Stimulated activated effector memory CD8-positive, alpha-beta T cell treated with anti-CD3 and anti-CD28 coated beads, Interleukin-12 subunit alpha, Interleukin-12 subunit beta, amount 100 ng/mL, for 72 hours (primary cell): ENCODE data around the gene USP46.
A peak's percentile ranks its signal among the peaks of the same experiment; 100 is the strongest.

Experiments used
- ATAC-seq: fragments of 150-1000 bp; cut with Tn5 transposase; 2 replicates; pipeline ENCODE4 v1.10.0; 2021
- DNase-seq, 2 donors: peaks; one replicate each; pipeline ENCODE4 v3.0.0; 2021 to 2022; ENCODE audit warnings: low spot score in 2 of 2
- H3K27ac Mint-ChIP-seq: one replicate; pipeline ENCODE4 v1.8.0; 2022; ENCODE audit warnings: mild to moderate bottlenecking, mixed read lengths
- H3K36me3 Mint-ChIP-seq: one replicate; pipeline ENCODE4 v1.8.0; 2022; ENCODE audit warnings: mild to moderate bottlenecking, mixed read lengths
- H3K4me1 Mint-ChIP-seq: one replicate; pipeline ENCODE4 v1.8.0; 2022; ENCODE audit warnings: mixed read lengths
- H3K4me3 Mint-ChIP-seq: one replicate; pipeline ENCODE4 v1.8.0; 2022; ENCODE audit warnings: mild to moderate bottlenecking, mixed read lengths
- H3K9me3 Mint-ChIP-seq: one replicate; pipeline ENCODE4 v1.8.0; 2022; ENCODE audit warnings: mixed read lengths

USP46 gene

GRCh38 chr4:52578951-52579350 is 80.2 kb downstream of the USP46 start:
- ATAC-seq: no peak
- no peaks in the 10 kb centered on the region for H3K36me3 Mint-ChIP-seq
- no peaks in the 10 kb centered on the region for H3K4me1 Mint-ChIP-seq
- no peak for DNase-seq
- no peak overlapping the region for H3K4me3 Mint-ChIP-seq
- H3K27ac Mint-ChIP-seq: no peak overlapping the region
- no peaks in the 10 kb centered on the region for H3K9me3 Mint-ChIP-seq

- Mint-ChIP-seq H3K4me1 (no peaks in the 10 kb centered on the region), H3K36me3 (no peaks in the 10 kb centered on the region), H3K27ac (no peak overlapping the region), H3K4me3 (no peak overlapping the region), H3K9me3 (no peaks in the 10 kb centered on the region)
- DNase-seq (no peak), ATAC-seq (no peak)
Measured at GRCh38 chr4:52577624-52577962, 81.5 kb downstream of the USP46 start.

GRCh38 chr4:52576961-52577623 is 82.0 kb downstream of the USP46 start:
- peak; percentile 51 for ATAC-seq

GRCh38 chr4:52576326-52576725 is 82.8 kb downstream of the USP46 start:
- no peak for DNase-seq
- no peaks in the 10 kb centered on the region for H3K4me1 Mint-ChIP-seq
- H3K9me3 Mint-ChIP-seq: no peaks in the 10 kb centered on the region
- ATAC-seq: peak; percentile 90
- no peak overlapping the region for H3K27ac Mint-ChIP-seq
- H3K36me3 Mint-ChIP-seq: no peaks in the 10 kb centered on the region
- H3K4me3 Mint-ChIP-seq: no peak overlapping the region

More at GRCh38 chr4:52576961-52577623, 82.0 kb downstream of the USP46 start:
- H3K4me3 Mint-ChIP-seq: no peak overlapping the region
- no peaks in the 10 kb centered on the region for H3K4me1 Mint-ChIP-seq
- no peak overlapping the region for H3K27ac Mint-ChIP-seq
- no peaks in the 10 kb centered on the region for H3K9me3 Mint-ChIP-seq
- no peaks in the 10 kb centered on the region for H3K36me3 Mint-ChIP-seq
- DNase-seq: no peak

- H3K9me3 Mint-ChIP-seq: no peaks in the 10 kb centered on the region
- ATAC-seq: no peak
- H3K4me1 Mint-ChIP-seq: no peaks in the 10 kb centered on the region
- no peaks in the 10 kb centered on the region for H3K36me3 Mint-ChIP-seq
- no peak overlapping the region for H3K27ac Mint-ChIP-seq
- H3K4me3 Mint-ChIP-seq: no peak overlapping the region
- no peak for DNase-seq
Measured at GRCh38 chr4:52575406-52575805, 83.7 kb downstream of the USP46 start.

GRCh38 chr4:52574036-52574435 is 85.1 kb downstream of the USP46 start:
- ATAC-seq (no peak), DNase-seq (no peak)
- Mint-ChIP-seq H3K9me3 (no peaks in the 10 kb centered on the region), H3K4me1 (no peaks in the 10 kb centered on the region), H3K27ac (no peak overlapping the region), H3K4me3 (no peak overlapping the region), H3K36me3 (no peaks in the 10 kb centered on the region)

- Mint-ChIP-seq H3K36me3 (no peaks in the 10 kb centered on the region), H3K27ac (no peak overlapping the region), H3K4me3 (no peak overlapping the region), H3K9me3 (no peaks in the 10 kb centered on the region), H3K4me1 (no peaks in the 10 kb centered on the region)
- DNase-seq: no peak
- ATAC-seq: no peak
Measured at GRCh38 chr4:52573551-52573950, 85.5 kb downstream of the USP46 start.

GRCh38 chr4:52572936-52573485 is 86.1 kb downstream of the USP46 start:
- Mint-ChIP-seq H3K27ac (no peak overlapping the region), H3K36me3 (no peaks in the 10 kb centered on the region), H3K4me1 (no peaks in the 10 kb centered on the region), H3K4me3 (no peak overlapping the region), H3K9me3 (no peaks in the 10 kb centered on the region)
- ATAC-seq: no peak
- DNase-seq: no peak

- Mint-ChIP-seq H3K27ac (no peak overlapping the region), H3K36me3 (no peaks in the 10 kb centered on the region), H3K4me3 (no peak overlapping the region), H3K9me3 (no peaks in the 10 kb centered on the region), H3K4me1 (no peaks in the 10 kb centered on the region)
- DNase-seq: no peak
- ATAC-seq: no peak
Measured at GRCh38 chr4:52568351-52568750, 90.8 kb downstream of the USP46 start.

GRCh38 chr4:52566136-52567031 is 92.7 kb downstream of the USP46 start:
- H3K9me3 Mint-ChIP-seq: no peaks in the 10 kb centered on the region
- no peaks in the 10 kb centered on the region for H3K36me3 Mint-ChIP-seq
- ATAC-seq (no peak), DNase-seq (no peak)
- H3K27ac Mint-ChIP-seq: no peak overlapping the region
- H3K4me1 Mint-ChIP-seq: no peaks in the 10 kb centered on the region
- H3K4me3 Mint-ChIP-seq: no peak overlapping the region

GRCh38 chr4:52560844-52561280 is 98.2 kb downstream of the USP46 start:
- Mint-ChIP-seq H3K4me3 (no peak overlapping the region), H3K36me3 (no peaks in the 10 kb centered on the region), H3K27ac (no peak overlapping the region), H3K9me3 (no peaks in the 10 kb centered on the region), H3K4me1 (no peaks in the 10 kb centered on the region)
- no peak for ATAC-seq
- DNase-seq: no peak

- no peak overlapping the region for H3K4me3 Mint-ChIP-seq
- no peaks in the 10 kb centered on the region for H3K4me1 Mint-ChIP-seq
- H3K27ac Mint-ChIP-seq: no peak overlapping the region
- no peaks in the 10 kb centered on the region for H3K9me3 Mint-ChIP-seq
- ATAC-seq (no peak), DNase-seq (no peak)
- no peaks in the 10 kb centered on the region for H3K36me3 Mint-ChIP-seq
Measured at GRCh38 chr4:52555356-52555716, 103.8 kb downstream of the USP46 start.

- H3K27ac Mint-ChIP-seq: no peak overlapping the region
- no peak overlapping the region for H3K4me3 Mint-ChIP-seq
- ATAC-seq: no peak
- DNase-seq: no peak
- H3K9me3 Mint-ChIP-seq: no peaks in the 10 kb centered on the region
- no peaks in the 10 kb centered on the region for H3K36me3 Mint-ChIP-seq
- no peaks in the 10 kb centered on the region for H3K4me1 Mint-ChIP-seq
Measured at GRCh38 chr4:52554612-52555355, 104.3 kb downstream of the USP46 start.

GRCh38 chr4:52552778-52553177 is 106.3 kb downstream of the USP46 start:
- Mint-ChIP-seq H3K4me1 (no peaks in the 10 kb centered on the region), H3K4me3 (no peak overlapping the region), H3K36me3 (no peaks in the 10 kb centered on the region), H3K27ac (no peak overlapping the region), H3K9me3 (no peaks in the 10 kb centered on the region)
- DNase-seq: no peak
- ATAC-seq: peak; percentile 31

GRCh38 chr4:52551487-52551886 is 107.6 kb downstream of the USP46 start:
- DNase-seq: no peak
- Mint-ChIP-seq H3K4me3 (no peak overlapping the region), H3K4me1 (no peaks in the 10 kb centered on the region), H3K36me3 (no peaks in the 10 kb centered on the region), H3K27ac (no peak overlapping the region), H3K9me3 (no peaks in the 10 kb centered on the region)
- ATAC-seq: no peak
